ENCODE data around the gene MAFG. TPM values are rescaled to one million over a fixed set of nuclear protein-coding genes. Genes with fewer than 3 reads are reported as not detected.

MAFG gene
- total and polyA plus RNA-seq, 4 donors: 11.9 to 33.3 (median 23.3) TPM

DNA sequence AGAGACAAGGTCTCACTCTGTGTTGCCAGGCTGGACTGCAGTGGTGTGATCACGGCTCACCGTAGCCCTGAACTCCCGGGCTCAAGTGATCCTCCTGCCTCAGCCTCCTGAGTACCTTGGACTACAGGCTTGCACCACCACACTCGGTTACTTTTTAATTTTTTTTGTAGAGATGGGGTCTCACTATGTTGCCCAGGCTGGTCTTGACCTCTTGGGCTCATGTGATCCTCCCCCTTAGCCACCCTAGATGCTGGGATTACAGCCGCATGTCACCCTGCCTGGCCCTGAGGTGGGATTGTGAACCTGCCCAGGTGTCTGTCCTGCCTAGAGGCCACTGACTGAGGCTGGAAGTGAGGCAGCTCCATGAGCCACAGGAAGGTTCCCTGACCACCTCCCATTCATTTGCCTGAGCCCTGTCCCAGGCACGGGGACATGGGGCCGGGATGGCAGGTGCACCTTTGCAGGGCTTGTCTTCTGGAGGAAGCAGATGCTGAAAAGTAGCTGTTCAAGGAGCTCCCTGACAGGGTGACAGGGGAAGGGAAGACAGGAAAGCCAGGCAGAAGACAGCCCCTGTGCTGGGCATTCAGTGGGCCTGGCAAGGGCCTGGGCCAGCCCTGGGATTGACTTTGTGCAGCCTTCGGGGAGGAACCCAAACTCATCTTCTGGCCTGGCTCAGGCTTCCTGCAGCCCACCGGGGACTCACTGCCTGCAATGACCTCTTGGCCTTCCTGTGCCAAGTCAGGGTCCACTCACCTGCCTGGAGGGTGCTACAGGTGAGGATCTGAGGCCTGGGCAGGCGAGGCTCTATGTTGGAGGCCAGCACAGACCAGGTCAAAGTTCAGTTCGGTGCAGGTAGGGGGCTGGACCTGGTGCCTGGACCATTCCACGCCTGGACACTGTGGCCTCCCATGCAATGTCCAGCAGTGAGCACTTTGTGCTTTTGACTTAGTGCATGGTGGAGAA lies 41.6 kb upstream of the MAFG start:
- DNase-seq: no peak
- Histone ChIP-seq H3K4me3 (no peak overlapping the region), H3K9me3 (ENCODE audit: control insufficient read depth in 4 of 4, insufficient read depth in 3 of 4, low read length in 3 of 4) (no peaks in the 10 kb centered on the region), H3K27me3 (ENCODE audit: control insufficient read depth in 3 of 3, insufficient read depth in 3 of 3, low read length in 2 of 3) (peaks cover 0 to 4% (median 0%) of the 10 kb centered on the region in 3 donors), H3K27ac (ENCODE audit: low read depth in 1 of 2, low read length in 1 of 2) (no peak overlapping the region), H3K4me1 (ENCODE audit: control insufficient read depth in 5 of 5, insufficient read depth in 5 of 5, low read length in 5 of 5) (peaks cover 0 to 26% (median 14%) of the 10 kb centered on the region in 5 donors), H3K36me3 (ENCODE audit: control insufficient read depth in 4 of 4, insufficient read depth in 4 of 4, low read length in 4 of 4) (no peaks in the 10 kb centered on the region), H3K9ac (ENCODE audit: insufficient read depth in 1 of 2, low read length in 2 of 2) (no peak overlapping the region)
- 85 to 88% methylated on average over 12 of the region's 12 CpGs for WGBS, 2 donors
- ATAC-seq (ENCODE audit: insufficient read depth, low FRiP score): no peak
- TF ChIP-seq CTCF (IDR thresholded peaks at IDR 0.05; ENCODE audit: control extremely low read depth, extremely low read depth): no peak

- peaks cover 0 to 10% (median 0%) of the 10 kb centered on the region in 3 donors for H3K27me3 ChIP-seq (ENCODE audit: control insufficient read depth in 3 of 3, insufficient read depth in 3 of 3, low read length in 2 of 3)
- H3K9ac ChIP-seq (ENCODE audit: insufficient read depth in 1 of 2, low read length in 2 of 2): no peak overlapping the region
- H3K4me3 ChIP-seq: no peak overlapping the region
- DNase-seq (no peak), ATAC-seq (ENCODE audit: insufficient read depth, low FRiP score) (no peak)
- WGBS, 2 donors: 65 to 76% methylated on average over 7 of the region's 7 CpGs
- H3K27ac ChIP-seq (ENCODE audit: low read depth in 1 of 2, low read length in 1 of 2): no peak overlapping the region
- H3K36me3 ChIP-seq (ENCODE audit: control insufficient read depth in 4 of 4, insufficient read depth in 4 of 4, low read length in 4 of 4): no peaks in the 10 kb centered on the region
- no peak for TF ChIP-seq CTCF (IDR thresholded peaks at IDR 0.05; ENCODE audit: control extremely low read depth, extremely low read depth)
- H3K4me1 ChIP-seq (ENCODE audit: control insufficient read depth in 5 of 5, insufficient read depth in 5 of 5, low read length in 5 of 5): peaks cover 0 to 26% (median 14%) of the 10 kb centered on the region in 5 donors
- H3K9me3 ChIP-seq (ENCODE audit: control insufficient read depth in 4 of 4, insufficient read depth in 3 of 4, low read length in 3 of 4): no peaks in the 10 kb centered on the region
Measured at GRCh38 chr17:81968396-81968745, 40.8 kb upstream of the MAFG start.

GRCh38 chr17:81967533-81968395 lies 40.2 kb upstream of the MAFG start:
- WGBS, 2 donors: 10 to 12% methylated on average over 34 to 36 of the region's 36 CpGs
- Histone ChIP-seq H3K9me3 (ENCODE audit: control insufficient read depth in 4 of 4, insufficient read depth in 3 of 4, low read length in 3 of 4) (no peaks in the 10 kb centered on the region), H3K9ac (ENCODE audit: insufficient read depth in 1 of 2, low read length in 2 of 2) (no peak overlapping the region), H3K4me3 (no peak overlapping the region), H3K27me3 (ENCODE audit: control insufficient read depth in 3 of 3, insufficient read depth in 3 of 3, low read length in 2 of 3) (peaks cover 0 to 16% (median 0%) of the 10 kb centered on the region in 3 donors), H3K27ac (ENCODE audit: low read depth in 1 of 2, low read length in 1 of 2) (peak overlapping the region in 1 of 2 donors; percentile 35), H3K4me1 (ENCODE audit: control insufficient read depth in 5 of 5, insufficient read depth in 5 of 5, low read length in 5 of 5) (peaks cover 0 to 26% (median 14%) of the 10 kb centered on the region in 5 donors), H3K36me3 (ENCODE audit: control insufficient read depth in 4 of 4, insufficient read depth in 4 of 4, low read length in 4 of 4) (no peaks in the 10 kb centered on the region)
- no peak for TF ChIP-seq CTCF (IDR thresholded peaks at IDR 0.05; ENCODE audit: control extremely low read depth, extremely low read depth)
- peak; percentile 85 to 93 (median 91) for DNase-seq
- peak; percentile 42 for ATAC-seq (ENCODE audit: insufficient read depth, low FRiP score)
